K562 (cell line): Measurements from ENCODE around the gene GUCA1A. TPM values are rescaled to one million over a fixed set of nuclear protein-coding genes. Genes with fewer than 3 reads are reported as not detected.

Source experiments
- FOXP1 ChIP-seq: sonication (generic); formaldehyde crosslinking; IDR thresholded peaks from 2 replicates; pipeline ENCODE4 v1.8.0; 2022; ENCODE audit warnings: mild to moderate bottlenecking, missing genetic modification reagents
- KDM1A ChIP-seq, 2 experiments: fragments of 450-650 bp; IDR thresholded peaks; 2 replicates each; pipeline ENCODE4 v1.6.1; 2016; ENCODE audit warnings: mild to moderate bottlenecking in 2 of 2
- polyA plus RNA-seq, 8 experiments: library from polyadenylated mRNA; depleted of rRNA in 4 of 8; stranded (reverse) in 5 of 8; unstranded in 3 of 8; fragments of >200 nt; fragmentation: Nextera tagmentation in 2 of 8; fragmentation: Illumina TruSeq in 1 of 8; extraction: Ambion mirVana in 2 of 8; extraction: Trizol in 1 of 8; gene quantifications; 2 replicates each; pipeline versions ENCODE4 v1.2.1 to v1.2.3, GENCODE V29; 2011 to 2014; ENCODE audit warnings: inconsistent platforms in 1 of 8, missing spikeins in 1 of 8
- total RNA-seq, 7 experiments: library from RNA; depleted of rRNA in 6 of 7; stranded (reverse); fragments of >200 nt in 6 of 7; fragmentation: Illumina TruSeq in 2 of 7; extraction: Trizol in 2 of 7; gene quantifications; 2 replicates each; pipeline versions ENCODE4 v1.2.1 to v1.2.3, GENCODE V29; 2011 to 2021; ENCODE audit warnings: low replicate concordance in 1 of 7
- TF ChIP-seq, protein P1 (sequence below), 2 experiments: fragments of 450-650 bp; IDR thresholded peaks; 2 replicates each; pipeline ENCODE4 v1.6.1; 2016; ENCODE audit warnings: mild to moderate bottlenecking in 2 of 2, borderline replicate concordance in 1 of 2, low read depth in 1 of 2, moderate library complexity in 1 of 2

GUCA1A gene
- total and polyA plus RNA-seq, 9 of the 15 experiments (the other 6 are each of a cell fraction or from before 2014, with no cell fraction given): not detected

DNA sequence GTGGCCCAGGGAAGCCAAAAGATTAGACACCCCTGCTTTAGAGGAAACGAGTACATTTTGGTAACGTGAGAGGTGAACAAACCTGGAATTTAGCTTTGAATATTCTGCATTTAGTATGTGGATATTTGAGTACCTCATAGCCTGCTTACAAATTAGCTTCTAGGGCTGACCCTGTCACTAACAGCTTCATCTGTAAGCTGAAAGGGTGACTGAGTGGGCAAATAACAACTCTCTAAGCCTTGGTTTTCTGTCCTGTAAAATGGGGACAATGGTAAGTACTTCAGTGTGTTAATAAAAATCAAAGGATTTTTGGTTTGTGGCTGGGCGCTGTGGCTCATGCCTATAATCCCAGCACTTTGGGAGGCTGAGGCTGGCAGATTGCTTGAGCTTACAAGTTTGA is 30.0 kb downstream of the GUCA1A start (continued):
- TF ChIP-seq, protein P1, sequence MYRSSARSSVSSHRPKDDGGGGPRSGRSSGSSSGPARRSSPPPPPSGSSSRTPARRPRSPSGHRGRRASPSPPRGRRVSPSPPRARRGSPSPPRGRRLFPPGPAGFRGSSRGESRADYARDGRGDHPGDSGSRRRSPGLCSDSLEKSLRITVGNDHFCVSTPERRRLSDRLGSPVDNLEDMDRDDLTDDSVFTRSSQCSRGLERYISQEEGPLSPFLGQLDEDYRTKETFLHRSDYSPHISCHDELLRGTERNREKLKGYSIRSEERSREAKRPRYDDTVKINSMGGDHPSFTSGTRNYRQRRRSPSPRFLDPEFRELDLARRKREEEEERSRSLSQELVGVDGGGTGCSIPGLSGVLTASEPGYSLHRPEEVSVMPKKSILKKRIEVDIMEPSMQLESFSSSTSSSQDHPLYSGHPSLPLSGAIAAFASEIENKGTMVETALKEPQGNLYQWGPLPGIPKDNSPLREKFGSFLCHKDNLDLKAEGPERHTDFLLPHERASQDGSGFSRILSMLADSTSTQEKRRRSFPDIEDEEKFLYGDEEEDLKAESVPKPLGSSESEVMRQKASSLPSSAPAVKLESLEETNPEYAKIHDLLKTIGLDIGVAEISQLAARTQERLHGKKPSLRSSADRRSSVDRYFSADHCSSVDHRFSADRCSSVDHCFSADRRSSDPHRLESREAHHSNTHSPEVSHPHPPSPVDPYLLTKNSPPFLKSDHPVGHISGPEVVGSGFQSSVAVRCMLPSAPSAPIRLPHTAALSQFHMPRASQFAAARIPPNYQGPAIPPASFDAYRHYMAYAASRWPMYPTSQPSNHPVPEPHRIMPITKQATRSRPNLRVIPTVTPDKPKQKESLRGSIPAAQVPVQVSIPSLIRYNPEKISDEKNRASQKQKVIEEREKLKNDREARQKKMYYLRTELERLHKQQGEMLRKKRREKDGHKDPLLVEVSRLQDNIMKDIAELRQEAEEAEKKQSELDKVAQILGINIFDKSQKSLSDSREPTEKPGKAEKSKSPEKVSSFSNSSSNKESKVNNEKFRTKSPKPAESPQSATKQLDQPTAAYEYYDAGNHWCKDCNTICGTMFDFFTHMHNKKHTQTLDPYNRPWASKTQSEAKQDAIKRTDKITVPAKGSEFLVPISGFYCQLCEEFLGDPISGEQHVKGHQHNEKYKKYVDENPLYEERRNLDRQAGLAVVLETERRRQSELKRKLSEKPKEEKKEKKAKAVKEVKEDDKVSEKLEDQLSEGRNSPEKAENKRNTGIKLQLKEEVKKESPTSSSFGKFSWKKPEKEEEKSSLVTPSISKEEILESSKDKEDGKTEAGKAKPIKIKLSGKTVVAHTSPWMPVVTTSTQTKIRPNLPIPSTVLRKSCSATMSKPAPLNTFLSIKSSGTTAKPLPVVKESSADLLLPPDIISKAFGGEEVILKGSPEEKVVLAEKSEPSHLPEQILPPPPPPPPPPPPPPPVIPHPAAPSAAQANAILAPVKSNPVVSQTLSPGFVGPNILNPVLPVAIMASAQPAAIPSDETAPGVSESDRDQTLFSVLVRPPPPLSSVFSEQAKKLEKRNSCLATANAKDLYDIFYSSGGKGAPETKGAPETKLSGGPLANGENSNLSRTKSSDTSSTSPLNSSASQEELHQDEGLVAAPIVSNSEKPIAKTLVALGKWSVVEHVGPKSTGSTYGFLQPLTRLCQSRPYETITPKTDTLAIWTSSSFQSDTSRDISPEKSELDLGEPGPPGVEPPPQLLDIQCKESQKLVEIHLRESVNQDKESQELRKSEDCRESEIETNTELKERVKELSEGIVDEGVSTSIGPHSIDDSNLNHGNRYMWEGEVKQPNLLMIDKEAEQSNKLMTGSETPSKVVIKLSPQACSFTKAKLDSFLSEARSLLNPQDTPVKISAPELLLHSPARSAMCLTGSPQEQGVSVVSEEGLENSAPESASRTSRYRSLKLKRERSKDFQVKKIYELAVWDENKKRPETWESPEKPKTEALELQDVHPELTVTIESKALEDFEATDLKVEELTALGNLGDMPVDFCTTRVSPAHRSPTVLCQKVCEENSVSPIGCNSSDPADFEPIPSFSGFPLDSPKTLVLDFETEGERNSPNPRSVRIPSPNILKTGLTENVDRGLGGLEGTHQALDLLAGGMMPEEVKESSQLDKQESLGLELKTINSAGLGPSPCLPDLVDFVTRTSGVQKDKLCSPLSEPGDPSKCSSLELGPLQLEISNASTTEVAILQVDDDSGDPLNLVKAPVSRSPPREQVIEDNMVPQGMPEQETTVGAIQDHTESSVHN (IDR thresholded peaks at IDR 0.05; ENCODE audit: borderline replicate concordance in 1 of 2, low read depth in 1 of 2): no peak
- TF ChIP-seq FOXP1 (CRISPR knock-in tag) (no peak), KDM1A (IDR thresholded peaks at IDR 0.05) (peak in 1 of 2 experiments; percentile 57; a peak in 2 of 4 replicates)
- TF ChIP-seq, all 486 proteins: peak for 3
